ACHN (cell line): Measurements from ENCODE around the gene PLCXD1.
"Not testable (repeated sequence)": the region's sequence is repeated elsewhere in the genome, so short reads cannot be mapped to it uniquely, and the experiment has no call there.

Experiments used
- DNase-seq: peaks from one replicate; pipeline ENCODE4 v3.0.0-alpha.2; 2015
- in situ Hi-C: cut with HindIII; loops from 2 replicates; pipeline ENCODE4 v1.10.0; 2017; ENCODE audit warnings: low sequenced_read_pairs, low pct_ligation_motif_present, low pct_unique_long_range_greater_than_20kb

Gene PLCXD1

GRCh38 chrX:285076-285677, 4.0 kb downstream of the PLCXD1 start:
- in situ Hi-C loops, result no loop called here
- DNase-seq, result no peak

GRCh38 chrX:287670-288069, 6.5 kb downstream of the PLCXD1 start:
- no peak for DNase-seq
- in situ Hi-C loops, result no loop called here

- in situ Hi-C loops, result no loop called here
- no peak for DNase-seq
Measured at GRCh38 chrX:288561-288991, 7.4 kb downstream of the PLCXD1 start.

GRCh38 chrX:290476-291166, 9.4 kb downstream of the PLCXD1 start:
- no peak for DNase-seq
- in situ Hi-C loops, result no loop called here

- no peak for DNase-seq
- in situ Hi-C loops, result no loop called here
Measured at GRCh38 chrX:291411-291901, 10.3 kb downstream of the PLCXD1 start.

- no peak for DNase-seq
- in situ Hi-C loops, result no loop called here
Measured at GRCh38 chrX:292900-293897, 12.0 kb downstream of the PLCXD1 start.

- no peak for DNase-seq
- in situ Hi-C loops, result no loop called here
Measured at GRCh38 chrX:295136-295535, 14.0 kb downstream of the PLCXD1 start.

- in situ Hi-C loops, result no loop called here
Measured at GRCh38 chrX:298993-299392, 17.8 kb downstream of the PLCXD1 start.

GRCh38 chrX:300334-300733, 19.2 kb downstream of the PLCXD1 start:
- DNase-seq, result no peak
- in situ Hi-C loops, result no loop called here

More at GRCh38 chrX:298993-299392, 17.8 kb downstream of the PLCXD1 start:
- no peak for DNase-seq

GRCh38 chrX:302975-303374, 21.8 kb downstream of the PLCXD1 start:
- in situ Hi-C loops, result no loop called here
- no peak for DNase-seq

GRCh38 chrX:305781-306613, 24.8 kb downstream of the PLCXD1 start:
- DNase-seq, in situ Hi-C loops: not testable (repeated sequence)

GRCh38 chrX:306614-307251, 25.6 kb downstream of the PLCXD1 start:
- DNase-seq, in situ Hi-C loops: not testable (repeated sequence)

- in situ Hi-C loops, result no loop called here
- no peak for DNase-seq
Measured at GRCh38 chrX:307261-308111, 26.3 kb downstream of the PLCXD1 start.

- no peak for DNase-seq
- in situ Hi-C loops, result no loop called here
Measured at GRCh38 chrX:308821-309520, 27.8 kb downstream of the PLCXD1 start.

GRCh38 chrX:310621-311155, 29.5 kb downstream of the PLCXD1 start:
- in situ Hi-C loops, result no loop called here
- no peak for DNase-seq
